Measurements from ENCODE around the gene YPEL1.
A peak's percentile ranks its signal among the peaks of the same experiment; 100 is the strongest.

YPEL1 gene

GRCh38 chr22:21657020-21657359, 78.6 kb downstream of the YPEL1 start:
- no peak for DNase-seq (ENCODE audit: low read depth)

DNA sequence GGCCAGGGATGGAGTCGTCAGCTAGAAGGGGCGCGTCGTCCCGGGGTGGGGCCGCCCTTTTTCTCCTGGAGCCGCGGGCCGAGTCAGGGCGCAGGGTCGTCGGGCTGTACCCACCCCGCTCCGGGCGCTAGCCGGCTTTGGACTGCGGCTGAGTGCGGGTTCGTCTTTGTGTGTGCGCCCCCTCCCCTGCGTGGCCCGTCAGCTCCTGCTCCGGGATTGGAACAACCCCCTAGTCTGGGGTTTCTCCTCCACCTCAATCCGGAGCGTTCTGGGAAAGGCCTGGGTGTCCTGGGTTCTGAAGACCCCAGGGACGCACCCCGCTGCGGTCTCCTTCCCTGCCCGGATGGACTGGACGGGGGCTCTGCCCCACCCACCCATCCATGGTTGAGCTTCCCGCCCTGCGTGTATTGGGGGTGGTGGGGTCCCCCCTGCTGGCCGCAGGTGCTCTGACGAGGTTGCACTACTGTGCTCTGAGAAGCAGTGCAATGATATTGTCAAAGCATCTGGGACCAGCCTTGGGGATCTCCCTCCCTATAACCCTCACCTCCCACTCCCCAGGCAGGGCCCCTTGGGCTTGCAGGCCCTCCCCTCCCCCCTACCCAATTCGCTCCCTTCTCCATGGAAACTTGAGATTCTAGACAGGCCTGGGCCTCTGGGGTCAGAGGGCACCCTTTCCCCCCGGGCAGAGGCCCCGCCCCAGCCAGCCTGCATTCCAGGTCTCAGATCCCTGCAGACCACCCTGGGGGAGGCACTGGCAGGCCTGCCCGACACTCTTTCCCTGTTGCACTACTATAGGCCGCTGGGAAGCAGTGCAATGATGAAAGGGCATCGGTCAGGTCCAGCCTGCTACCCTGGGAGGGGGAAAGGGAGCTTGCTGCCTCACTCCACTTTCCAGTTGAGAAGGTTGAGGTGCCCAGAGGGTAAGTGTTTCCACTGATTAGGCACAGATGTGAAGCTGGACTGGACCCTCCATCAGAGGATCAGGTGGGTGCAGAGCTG, 82.7 kb downstream of the YPEL1 start:
- DNase-seq (ENCODE audit: low read depth) = no peak

DNA sequence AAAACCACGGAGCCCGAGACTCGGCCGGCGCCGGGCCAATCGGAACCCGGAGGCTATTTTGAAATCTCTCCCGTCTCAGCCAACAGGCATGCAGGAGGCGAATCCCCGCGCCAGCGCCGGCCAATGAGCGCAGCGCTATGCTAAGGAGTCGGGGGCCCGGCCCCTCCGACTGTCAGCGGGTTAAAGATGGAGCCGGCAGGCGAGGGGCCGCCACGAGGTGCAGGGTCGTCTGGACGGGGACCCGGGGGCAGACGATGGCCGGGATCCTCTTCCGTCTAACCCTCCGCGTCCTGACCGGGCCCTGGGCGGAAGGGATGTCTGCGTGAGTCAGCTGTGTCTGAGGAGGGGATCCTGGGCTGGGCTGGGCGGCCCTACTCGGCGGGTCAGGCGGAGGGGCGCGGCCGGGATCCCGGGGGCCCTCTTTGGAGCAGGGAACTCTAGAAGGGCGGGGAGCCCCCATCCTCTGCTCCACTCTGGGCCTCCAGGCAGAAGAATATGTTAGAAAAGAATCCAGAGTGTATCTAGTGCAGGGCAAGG, 83.5 kb downstream of the YPEL1 start:
- peak; percentile 78 for DNase-seq (ENCODE audit: low read depth)

DNA sequence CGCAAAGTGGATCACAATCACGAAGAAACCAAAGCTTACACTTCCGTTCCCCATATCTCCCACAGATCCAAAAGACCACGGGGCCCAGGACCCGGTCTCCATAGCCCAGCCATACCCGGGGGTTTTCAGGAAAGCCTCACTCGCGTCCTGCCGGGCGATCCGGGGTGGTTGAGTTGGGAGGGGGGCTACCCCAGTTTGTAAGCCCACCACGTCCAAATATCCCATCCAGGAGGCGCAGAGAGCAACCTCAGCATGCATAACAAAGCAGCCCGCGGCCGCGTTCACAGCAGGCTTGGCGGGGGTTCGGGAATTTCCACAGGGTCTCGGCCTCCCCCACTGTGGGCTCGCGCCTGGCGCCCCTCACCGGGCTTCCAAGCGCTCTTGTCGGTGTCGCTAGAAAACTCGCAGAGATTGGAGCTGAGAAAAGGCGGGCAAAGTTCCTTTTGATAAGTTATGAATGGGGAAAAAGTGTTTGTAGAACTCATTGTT, 84.0 kb downstream of the YPEL1 start:
- no peak for DNase-seq (ENCODE audit: low read depth)

GRCh38 chr22:21650823-21651520, 84.6 kb downstream of the YPEL1 start:
- DNase-seq (ENCODE audit: low read depth) = no peak

- DNase-seq (ENCODE audit: low read depth) = no peak
These were observed 85.3 kb downstream of the YPEL1 start for GRCh38 chr22:21650280-21650679.

Data from activated T-cell treated with anti-CD3 and anti-CD28 coated beads for 24 hours (primary cell).